ENCODE measurements around the gene GPM6B. TPM values are rescaled to one million over a fixed set of nuclear protein-coding genes. Genes with fewer than 3 reads are reported as not detected.
A peak's percentile ranks its signal among the peaks of the same experiment; 100 is the strongest.

Gene GPM6B
- total and polyA plus RNA-seq, 4 experiments from 2014 or later = 0.39 to 1.4 TPM; not detected in 2

GRCh38 chrX:13834355-13834754 lies 17.5 kb upstream of the GPM6B start:
- H3K27me3 ChIP-seq (ENCODE audit: insufficient read depth, low read length) = no peaks in the 10 kb centered on the region
- H3K4me1 ChIP-seq (ENCODE audit: insufficient read depth, low read length) = no peaks in the 10 kb centered on the region
- DNase-seq = no peak
- POLR2A ChIA-PET (ENCODE audit: partially characterized antibody) = no interaction called here
- no peaks in the 10 kb centered on the region for H3K36me3 ChIP-seq (ENCODE audit: insufficient read depth, low read length)
- H3K9me3 ChIP-seq (ENCODE audit: control insufficient read depth in 1 of 2, low read length in 2 of 2) = no peaks in the 10 kb centered on the region
- Mint-ChIP-seq H3K4me1 (no peaks in the 10 kb centered on the region), H3K9me3 (no peaks in the 10 kb centered on the region), H3K27me3 (peaks cover 0 to 3% of the 10 kb centered on the region in 2 donors), H3K27ac (no peak overlapping the region), H3K4me3 (no peak overlapping the region), H3K36me3 (no peaks in the 10 kb centered on the region)
- H3K27ac ChIP-seq (ENCODE audit: low read depth, low read length) = no peak overlapping the region
- CTCF ChIA-PET (ENCODE audit: partially characterized antibody) = no interaction called here
- intact Hi-C loops (cut with micrococcal nuclease) = no loop called here
- no peak overlapping the region for H3K4me3 ChIP-seq (ENCODE audit: low read length in 2 of 2)

- no peak overlapping the region for H3K27ac Mint-ChIP-seq
- peaks cover 0 to 3% of the 10 kb centered on the region in 2 donors for H3K27me3 Mint-ChIP-seq
Measured at GRCh38 chrX:13829983-13830382, 13.1 kb upstream of the GPM6B start.

GRCh38 chrX:13828392-13828791 lies 11.5 kb upstream of the GPM6B start:
- ChIA-PET POLR2A (ENCODE audit: partially characterized antibody) (no interaction called here), CTCF (ENCODE audit: partially characterized antibody) (no interaction called here)
- Histone ChIP-seq H3K4me1 (ENCODE audit: insufficient read depth, low read length) (no peaks in the 10 kb centered on the region), H3K4me3 (ENCODE audit: low read length in 2 of 2) (no peak overlapping the region), H3K27ac (ENCODE audit: low read depth, low read length) (no peak overlapping the region), H3K9me3 (ENCODE audit: control insufficient read depth in 1 of 2, low read length in 2 of 2) (no peaks in the 10 kb centered on the region), H3K27me3 (ENCODE audit: insufficient read depth, low read length) (no peaks in the 10 kb centered on the region), H3K36me3 (ENCODE audit: insufficient read depth, low read length) (no peaks in the 10 kb centered on the region)
- Mint-ChIP-seq H3K9me3 (no peaks in the 10 kb centered on the region), H3K27ac (no peak overlapping the region), H3K4me3 (no peak overlapping the region), H3K4me1 (no peaks in the 10 kb centered on the region), H3K27me3 (peaks cover 4 to 7% of the 10 kb centered on the region in 2 donors), H3K36me3 (no peaks in the 10 kb centered on the region)
- no peak for DNase-seq
- intact Hi-C loops (cut with micrococcal nuclease) = no loop called here

More at GRCh38 chrX:13829983-13830382, 13.1 kb upstream of the GPM6B start:
- intact Hi-C loops (cut with micrococcal nuclease) = no loop called here
- Mint-ChIP-seq H3K4me1 (no peaks in the 10 kb centered on the region), H3K36me3 (no peaks in the 10 kb centered on the region), H3K9me3 (no peaks in the 10 kb centered on the region), H3K4me3 (no peak overlapping the region)
- DNase-seq = no peak
- Histone ChIP-seq H3K27ac (ENCODE audit: low read depth, low read length) (no peak overlapping the region), H3K4me3 (ENCODE audit: low read length in 2 of 2) (no peak overlapping the region), H3K27me3 (ENCODE audit: insufficient read depth, low read length) (no peaks in the 10 kb centered on the region), H3K9me3 (ENCODE audit: control insufficient read depth in 1 of 2, low read length in 2 of 2) (no peaks in the 10 kb centered on the region), H3K4me1 (ENCODE audit: insufficient read depth, low read length) (no peaks in the 10 kb centered on the region), H3K36me3 (ENCODE audit: insufficient read depth, low read length) (no peaks in the 10 kb centered on the region)
- ChIA-PET CTCF (ENCODE audit: partially characterized antibody) (no interaction called here), POLR2A (ENCODE audit: partially characterized antibody) (no interaction called here)

DNA sequence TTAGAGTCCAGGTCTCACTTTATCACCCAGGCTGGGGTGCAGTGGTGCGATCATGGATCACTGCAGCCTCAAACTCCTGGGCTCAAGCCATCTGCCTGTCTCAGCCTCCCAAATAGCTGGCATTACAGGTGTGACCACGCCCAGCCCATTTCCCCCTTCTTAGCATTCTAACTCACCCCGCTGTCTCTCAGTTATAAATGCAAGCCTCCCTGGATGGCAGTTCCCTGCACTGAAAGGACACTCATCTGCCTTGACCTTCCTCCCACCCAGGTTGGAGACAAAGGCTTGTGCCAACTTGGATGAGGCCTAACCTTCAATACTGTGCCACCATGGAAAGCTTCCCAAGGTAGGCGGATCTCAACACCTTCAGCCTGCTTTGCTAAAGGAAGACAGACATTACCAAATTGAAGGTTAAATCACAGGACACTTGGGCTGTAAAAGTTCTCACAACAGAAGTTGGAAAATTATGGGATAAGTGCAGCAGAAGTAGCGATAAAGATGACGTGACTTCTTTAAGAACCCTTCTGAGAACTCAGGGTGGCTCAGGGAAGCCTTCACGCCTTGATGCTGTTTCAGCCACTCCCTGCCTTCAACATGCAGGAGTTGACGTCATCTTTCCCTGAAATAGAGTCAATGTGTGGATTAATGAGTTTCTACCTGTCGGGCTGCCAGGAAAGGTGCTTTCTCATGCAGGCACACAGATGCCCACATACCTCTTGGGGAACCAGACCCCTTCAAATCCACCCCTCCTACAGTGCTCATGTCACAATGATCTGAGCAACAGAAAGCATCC lies 10.6 kb upstream of the GPM6B start:
- ChIA-PET CTCF (ENCODE audit: partially characterized antibody) (no interaction called here), POLR2A (ENCODE audit: partially characterized antibody) (no interaction called here)
- Mint-ChIP-seq H3K9me3 (no peaks in the 10 kb centered on the region), H3K27ac (peak overlapping the region in 1 of 7 donors; percentile 46), H3K4me3 (no peak overlapping the region), H3K36me3 (no peaks in the 10 kb centered on the region), H3K27me3 (peaks cover 4 to 7% of the 10 kb centered on the region in 2 donors), H3K4me1 (no peaks in the 10 kb centered on the region)
- Histone ChIP-seq H3K27me3 (ENCODE audit: insufficient read depth, low read length) (no peaks in the 10 kb centered on the region), H3K9me3 (ENCODE audit: control insufficient read depth in 1 of 2, low read length in 2 of 2) (no peaks in the 10 kb centered on the region), H3K4me3 (ENCODE audit: low read length in 2 of 2) (no peak overlapping the region), H3K36me3 (ENCODE audit: insufficient read depth, low read length) (no peaks in the 10 kb centered on the region), H3K4me1 (ENCODE audit: insufficient read depth, low read length) (no peaks in the 10 kb centered on the region), H3K27ac (ENCODE audit: low read depth, low read length) (no peak overlapping the region)
- no peak for DNase-seq
- intact Hi-C loops (cut with micrococcal nuclease) = no loop called here

DNA sequence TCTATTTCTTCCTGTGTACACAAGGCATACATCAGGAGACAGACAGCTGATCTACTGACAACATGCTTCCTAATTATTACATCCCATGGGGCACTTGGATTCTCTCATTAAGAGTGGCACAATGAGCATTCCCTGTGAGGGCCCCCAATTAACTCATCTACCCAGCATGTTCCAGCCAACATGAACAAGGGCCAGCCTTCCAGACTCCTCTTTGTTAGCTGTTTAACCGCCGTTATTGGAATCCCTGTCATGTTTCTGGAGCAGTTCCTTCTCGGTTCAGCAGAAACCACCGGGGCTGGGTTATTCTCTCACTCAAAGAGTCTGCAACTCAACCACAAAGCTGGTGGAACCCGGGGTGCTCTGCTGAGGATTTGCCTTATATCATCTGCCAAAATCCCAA lies 9.9 kb upstream of the GPM6B start:
- intact Hi-C loops (cut with micrococcal nuclease) = no loop called here
- no peaks in the 10 kb centered on the region for H3K36me3 Mint-ChIP-seq
- H3K27me3 Mint-ChIP-seq = peaks cover 4 to 9% of the 10 kb centered on the region in 2 donors
- H3K27ac Mint-ChIP-seq = no peak overlapping the region
- H3K4me1 ChIP-seq (ENCODE audit: insufficient read depth, low read length) = no peaks in the 10 kb centered on the region
- H3K9me3 Mint-ChIP-seq = no peaks in the 10 kb centered on the region
- no peaks in the 10 kb centered on the region for H3K27me3 ChIP-seq (ENCODE audit: insufficient read depth, low read length)
- no peaks in the 10 kb centered on the region for H3K9me3 ChIP-seq (ENCODE audit: control insufficient read depth in 1 of 2, low read length in 2 of 2)
- no peaks in the 10 kb centered on the region for H3K36me3 ChIP-seq (ENCODE audit: insufficient read depth, low read length)
- CTCF ChIA-PET (ENCODE audit: partially characterized antibody) = no interaction called here
- H3K4me3 Mint-ChIP-seq = no peak overlapping the region
- H3K27ac ChIP-seq (ENCODE audit: low read depth, low read length) = no peak overlapping the region
- H3K4me1 Mint-ChIP-seq = no peaks in the 10 kb centered on the region
- no peak for DNase-seq
- POLR2A ChIA-PET (ENCODE audit: partially characterized antibody) = no interaction called here
- no peak overlapping the region for H3K4me3 ChIP-seq (ENCODE audit: low read length in 2 of 2)

GRCh38 chrX:13825178-13825762 lies 8.4 kb upstream of the GPM6B start:
- H3K36me3 Mint-ChIP-seq = no peaks in the 10 kb centered on the region
- no peak overlapping the region for H3K4me3 Mint-ChIP-seq
- no peaks in the 10 kb centered on the region for H3K4me1 Mint-ChIP-seq
- Histone ChIP-seq H3K4me1 (ENCODE audit: insufficient read depth, low read length) (no peaks in the 10 kb centered on the region), H3K27me3 (ENCODE audit: insufficient read depth, low read length) (no peaks in the 10 kb centered on the region), H3K36me3 (ENCODE audit: insufficient read depth, low read length) (no peaks in the 10 kb centered on the region), H3K9me3 (ENCODE audit: control insufficient read depth in 1 of 2, low read length in 2 of 2) (no peaks in the 10 kb centered on the region), H3K4me3 (ENCODE audit: low read length in 2 of 2) (no peak overlapping the region), H3K27ac (ENCODE audit: low read depth, low read length) (no peak overlapping the region)
- intact Hi-C loops (cut with micrococcal nuclease) = no loop called here
- ChIA-PET POLR2A (ENCODE audit: partially characterized antibody) (no interaction called here), CTCF (ENCODE audit: partially characterized antibody) (no interaction called here)
- H3K27me3 Mint-ChIP-seq = peaks cover 4 to 9% of the 10 kb centered on the region in 2 donors
- DNase-seq = no peak
- H3K9me3 Mint-ChIP-seq = no peaks in the 10 kb centered on the region
- no peak overlapping the region for H3K27ac Mint-ChIP-seq

GRCh38 chrX:13824746-13825145 lies 7.9 kb upstream of the GPM6B start:
- CTCF ChIA-PET (ENCODE audit: partially characterized antibody) = no interaction called here
- Histone ChIP-seq H3K9me3 (ENCODE audit: control insufficient read depth in 1 of 2, low read length in 2 of 2) (no peaks in the 10 kb centered on the region), H3K4me1 (ENCODE audit: insufficient read depth, low read length) (no peaks in the 10 kb centered on the region), H3K27ac (ENCODE audit: low read depth, low read length) (no peak overlapping the region), H3K36me3 (ENCODE audit: insufficient read depth, low read length) (no peaks in the 10 kb centered on the region), H3K27me3 (ENCODE audit: insufficient read depth, low read length) (no peaks in the 10 kb centered on the region), H3K4me3 (ENCODE audit: low read length in 2 of 2) (no peak overlapping the region)
- H3K27ac Mint-ChIP-seq = no peak overlapping the region
- DNase-seq = no peak
- intact Hi-C loops (cut with micrococcal nuclease) = no loop called here
- no peaks in the 10 kb centered on the region for H3K36me3 Mint-ChIP-seq
- no peaks in the 10 kb centered on the region for H3K4me1 Mint-ChIP-seq
- no peak overlapping the region for H3K4me3 Mint-ChIP-seq
- H3K27me3 Mint-ChIP-seq = peaks cover 4 to 12% of the 10 kb centered on the region in 2 donors
- H3K9me3 Mint-ChIP-seq = no peaks in the 10 kb centered on the region
- POLR2A ChIA-PET (ENCODE audit: partially characterized antibody) = no interaction called here

Data from CD4-positive, alpha-beta memory T cell (primary cell).